Body of pancreas (tissue), 4 donors: ENCODE results near the gene UNC5A. TPM values are rescaled to one million over a fixed set of nuclear protein-coding genes. Genes with fewer than 3 reads are reported as not detected.

Experiments used
- ATAC-seq: fragments of 150-250 bp; one replicate; pipeline ENCODE4 v1.9.1; 2016
- DNase-seq, 4 donors: peaks; one replicate each; pipeline ENCODE4 v3.0.0-alpha.2; 2019
- H3K27ac ChIP-seq, 4 donors: fragments of 200-600 bp; sonication (generic); 1 replicate in 3 of 4; 2 replicates in 1 of 4; pipeline versions ENCODE4 v1.5.1 to v1.6.1; 2016 to 2019; ENCODE audit warnings: mild to moderate bottlenecking in 1 of 4, mixed read lengths in 1 of 4, moderate library complexity in 1 of 4
- H3K27me3 ChIP-seq, 2 donors: fragments of 200-600 bp; sonication (generic); one replicate each; pipeline ENCODE4 v1.6.0; 2016; ENCODE audit warnings: mild to moderate bottlenecking in 1 of 2
- H3K36me3 ChIP-seq, 2 donors: fragments of 200-600 bp; sonication (generic); replicated peaks in 1 of 2; 2 replicates each; pipeline ENCODE4 v1.5.1; 2016; ENCODE audit warnings: low read depth in 2 of 2; ENCODE audit not compliant: insufficient read depth in 1 of 2
- H3K4me1 ChIP-seq: fragments of 200-600 bp; sonication (generic); one replicate; pipeline ENCODE4 v1.6.0; 2016
- H3K4me3 ChIP-seq, 2 donors: fragments of 200-600 bp; sonication (generic); 1 replicate in 1 of 2; 2 replicates in 1 of 2; pipeline ENCODE4 v1.5.1; 2016 to 2019
- H3K9me3 ChIP-seq, 3 donors: fragments of 200-600 bp; sonication (generic); 1 replicate in 2 of 3; 2 replicates in 1 of 3; pipeline ENCODE4 v1.5.1; 2016
- CTCF ChIP-seq, 7 experiments: fragments of 450-650 bp in 4 of 7; fragments of 200-600 bp in 3 of 7; sonication (generic) in 3 of 7; IDR thresholded peaks; one replicate each; pipeline ENCODE4 v1.5.1; 2016 to 2019; ENCODE audit warnings: antibody characterized with exemption in 7 of 7
- POLR2A ChIP-seq, 3 donors: fragments of 450-650 bp; IDR thresholded peaks; one replicate each; pipeline ENCODE4 v1.6.1; 2016; ENCODE audit warnings: antibody characterized with exemption in 3 of 3, mild to moderate bottlenecking in 2 of 3
- WGBS, 2 donors: methylation state at CpG; one replicate each; pipeline ENCODE4 v1.1.5; 2017; 5-methylcytosine and 5-hydroxymethylcytosine counted together
- intact Hi-C: fragments of 100-400 bp; cut with DNase I; formaldehyde crosslinking; loops from one replicate; pipeline ENCODE4 v1.15.1; 2023
- total RNA-seq, 2 donors: library from RNA; depleted of rRNA; stranded (reverse); fragments of >200 nt; gene quantifications; one replicate each; pipeline ENCODE4 v1.1.0, GENCODE V29; 2016

The UNC5A gene
- total RNA-seq, 2 donors from 2014 or later: 0.52 to 0.66 TPM

GRCh38 chr5:176844281-176844680, 33.9 kb downstream of the UNC5A start:
- ATAC-seq (no peak), DNase-seq (no peak)
- H3K27me3 ChIP-seq: no peaks in the 10 kb centered on the region
- no peak overlapping the region for H3K4me3 ChIP-seq
- no peaks in the 10 kb centered on the region for H3K9me3 ChIP-seq
- no peak for TF ChIP-seq POLR2A (IDR thresholded peaks at IDR 0.05)
- no peak for TF ChIP-seq CTCF (IDR thresholded peaks at IDR 0.05)
- intact Hi-C loops: no loop called here
- no peaks in the 10 kb centered on the region for H3K36me3 ChIP-seq
- no peak overlapping the region for H3K27ac ChIP-seq
- WGBS, 2 donors: 61 to 74% methylated on average over 9 of the region's 10 CpGs
- H3K4me1 ChIP-seq: no peaks in the 10 kb centered on the region

GRCh38 chr5:176844706-176845391, 34.5 kb downstream of the UNC5A start:
- DNase-seq (no peak), ATAC-seq (no peak)
- no peaks in the 10 kb centered on the region for H3K27me3 ChIP-seq
- no peak overlapping the region for H3K27ac ChIP-seq
- H3K4me3 ChIP-seq: no peak overlapping the region
- H3K4me1 ChIP-seq: no peaks in the 10 kb centered on the region
- H3K36me3 ChIP-seq: no peaks in the 10 kb centered on the region
- no peaks in the 10 kb centered on the region for H3K9me3 ChIP-seq
- TF ChIP-seq POLR2A (IDR thresholded peaks at IDR 0.05) (no peak), CTCF (IDR thresholded peaks at IDR 0.05) (no peak)
- intact Hi-C loops: no loop called here
- 58 to 59% methylated on average over 20 of the region's 21 CpGs for WGBS, 2 donors

GRCh38 chr5:176845392-176845713, 35.0 kb downstream of the UNC5A start:
- DNase-seq (no peak), ATAC-seq (no peak)
- Histone ChIP-seq H3K4me1 (no peaks in the 10 kb centered on the region), H3K4me3 (no peak overlapping the region), H3K27ac (no peak overlapping the region), H3K27me3 (no peaks in the 10 kb centered on the region), H3K9me3 (no peaks in the 10 kb centered on the region), H3K36me3 (no peaks in the 10 kb centered on the region)
- TF ChIP-seq CTCF (IDR thresholded peaks at IDR 0.05) (no peak), POLR2A (IDR thresholded peaks at IDR 0.05) (no peak)
- intact Hi-C loops: no loop called here
- 53 to 55% methylated on average over 6 of the region's 6 CpGs for WGBS, 2 donors

- H3K4me1 ChIP-seq: no peaks in the 10 kb centered on the region
- H3K36me3 ChIP-seq: no peaks in the 10 kb centered on the region
- intact Hi-C loops: no loop called here
- 36% methylated on average over 13 to 22 of the region's 24 CpGs for WGBS, 2 donors
- H3K9me3 ChIP-seq: no peaks in the 10 kb centered on the region
- no peak overlapping the region for H3K4me3 ChIP-seq
- no peak for ATAC-seq
- no peak for DNase-seq
- H3K27me3 ChIP-seq: peaks cover 0 to 4% of the 10 kb centered on the region in 2 donors
- H3K27ac ChIP-seq: no peak overlapping the region
- TF ChIP-seq POLR2A (IDR thresholded peaks at IDR 0.05): no peak
- no peak for TF ChIP-seq CTCF (IDR thresholded peaks at IDR 0.05)
Observed at GRCh38 chr5:176846335-176847140, 36.2 kb downstream of the UNC5A start.
